Gastroesophageal sphincter (tissue), 3 donors: ENCODE measurements around the gene DAPK1.

Source experiments
- CTCF ChIP-seq, 4 experiments: fragments of 200-600 bp in 2 of 4; fragments of 450-650 bp in 2 of 4; sonication (generic) in 1 of 4; IDR thresholded peaks; one replicate each; pipeline ENCODE4 v1.5.1; 2017 to 2019; ENCODE audit warnings: antibody characterized with exemption in 4 of 4, mild to moderate bottlenecking in 2 of 4, moderate library complexity in 2 of 4
- EP300 ChIP-seq: sonication (generic); formaldehyde crosslinking; IDR thresholded peaks from one replicate; pipeline ENCODE4 v1.6.1; 2017; ENCODE audit warnings: antibody characterized with exemption, mild to moderate bottlenecking
- POLR2A ChIP-seq, 2 donors: fragments of 450-650 bp; IDR thresholded peaks; one replicate each; pipeline ENCODE4 v1.6.1; 2017; ENCODE audit warnings: antibody characterized with exemption in 2 of 2, mild to moderate bottlenecking in 2 of 2, moderate library complexity in 1 of 2

DNA sequence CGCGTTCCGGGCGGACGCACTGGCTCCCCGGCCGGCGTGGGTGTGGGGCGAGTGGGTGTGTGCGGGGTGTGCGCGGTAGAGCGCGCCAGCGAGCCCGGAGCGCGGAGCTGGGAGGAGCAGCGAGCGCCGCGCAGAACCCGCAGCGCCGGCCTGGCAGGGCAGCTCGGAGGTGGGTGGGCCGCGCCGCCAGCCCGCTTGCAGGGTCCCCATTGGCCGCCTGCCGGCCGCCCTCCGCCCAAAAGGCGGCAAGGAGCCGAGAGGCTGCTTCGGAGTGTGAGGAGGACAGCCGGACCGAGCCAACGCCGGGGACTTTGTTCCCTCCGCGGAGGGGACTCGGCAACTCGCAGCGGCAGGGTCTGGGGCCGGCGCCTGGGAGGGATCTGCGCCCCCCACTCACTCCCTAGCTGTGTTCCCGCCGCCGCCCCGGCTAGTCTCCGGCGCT is at the start of gene DAPK1:
- TF ChIP-seq EP300, result no peak
- TF ChIP-seq CTCF (IDR thresholded peaks at IDR 0.05), result peak in 3 of 4 experiments; percentile 14 to 64 (median 46)
- peak; percentile 30 to 67 for TF ChIP-seq POLR2A (IDR thresholded peaks at IDR 0.05)
